Vein endothelial cell (primary cell): ENCODE data around the gene PRSS53. TPM values are rescaled to one million over a fixed set of nuclear protein-coding genes. Genes with fewer than 3 reads are reported as not detected.

Experiments
- total RNA-seq: library from RNA; depleted of rRNA; stranded (reverse); fragments of >200 nt; gene quantifications from 2 replicates; pipeline ENCODE4 v1.2.3, GENCODE V29; 2012

PRSS53 gene
- 1.3 and 2.3 TPM in 2 replicates for total RNA-seq

GRCh38 chr16:31088459-31089183 lies at the start of gene PRSS53:
TSS of gene PRSS53 (minus strand) at chr16:31088943. CDS start at chr16:31088809, 134 bp downstream.

GRCh38 chr16:31135535-31136286 lies 47.0 kb upstream of the PRSS53 start, which contains the start of gene PRSS8:
TSS of gene PRSS8 (minus strand) at chr16:31135727. CDS start at chr16:31135498, 229 bp downstream.

GRCh38 chr16:31117384-31118222 lies 28.9 kb upstream of the PRSS53 start, which contains the start of gene KAT8:
TSS of gene KAT8 (plus strand) at chr16:31117664. CDS start at chr16:31117682, 18 bp downstream.

GRCh38 chr16:31108035-31108793 lies 19.5 kb upstream of the PRSS53 start, which contains the start of gene BCKDK:
TSS of gene BCKDK (plus strand) at chr16:31108386. CDS start at chr16:31109224, 838 bp downstream.

GRCh38 chr16:31094424-31095120 lies 5.8 kb upstream of the PRSS53 start, which contains the start of gene VKORC1:
TSS of gene VKORC1 (minus strand) at chr16:31094797. CDS start at chr16:31094729, 68 bp downstream.

GRCh38 chr16:31073970-31074813 lies 14.6 kb downstream of the PRSS53 start, which contains the start of the genes ZNF646 and ZNF668:
TSS of gene ZNF646 (plus strand) at chr16:31074422. CDS start at chr16:31076325, 1,903 bp downstream.
TSS of gene ZNF668 (minus strand) at chr16:31074240. CDS start at chr16:31064459, 9,781 bp downstream.

Other genes with a start within 250 kb of the PRSS53 start
- 25.7 and 31.0 TPM in 2 replicates for gene BCL7C, start 194.9 kb downstream of the PRSS53 start, total RNA-seq
- 0.19 and 0.65 TPM in 2 replicates for gene CTF1, start 192.3 kb downstream of the PRSS53 start, total RNA-seq
- gene FBXL19, start 165.4 kb downstream of the PRSS53 start, total RNA-seq, result 33.7 and 42.1 TPM in 2 replicates
- gene ORAI3, start 139.9 kb downstream of the PRSS53 start, total RNA-seq, result 24.2 and 26.8 TPM in 2 replicates
- 5.1 and 16.0 TPM in 2 replicates for gene SETD1A, start 131.2 kb downstream of the PRSS53 start, total RNA-seq
- 15.6 and 22.2 TPM in 2 replicates for gene HSD3B7, start 103.7 kb downstream of the PRSS53 start, total RNA-seq
- gene STX1B, start 78.3 kb downstream of the PRSS53 start, total RNA-seq, result 0.33 and 0.48 TPM in 2 replicates
- gene STX4, start 55.4 kb downstream of the PRSS53 start, total RNA-seq, result 22.5 and 25.1 TPM in 2 replicates
- gene ZNF668, start 14.7 kb downstream of the PRSS53 start, total RNA-seq, result 12.4 and 16.0 TPM in 2 replicates
- 20.8 and 23.5 TPM in 2 replicates for gene ZNF646, start 14.5 kb downstream of the PRSS53 start, total RNA-seq
- 60.6 and 96.4 TPM in 2 replicates for gene VKORC1, start 5.9 kb upstream of the PRSS53 start, total RNA-seq
- 45.9 and 56.5 TPM in 2 replicates for gene BCKDK, start 19.4 kb upstream of the PRSS53 start, total RNA-seq
- 36.1 and 40.2 TPM in 2 replicates for gene KAT8, start 28.7 kb upstream of the PRSS53 start, total RNA-seq
- not detected in 2 replicates for gene PRSS8, start 46.8 kb upstream of the PRSS53 start, total RNA-seq
- 0.10 and 0.65 TPM in 2 replicates for gene PRSS36, start 61.1 kb upstream of the PRSS53 start, total RNA-seq
- gene FUS, start 91.2 kb upstream of the PRSS53 start, total RNA-seq, result 45.4 and 58.8 TPM in 2 replicates
- 33.2 and 53.9 TPM in 2 replicates for gene PYCARD, start 113.8 kb upstream of the PRSS53 start, total RNA-seq
- gene TRIM72, start 125.2 kb upstream of the PRSS53 start, total RNA-seq, result under 0.01 TPM in 1 of 2 replicates, not detected in the other
- not detected in 2 replicates for gene PYDC1, start 128.2 kb upstream of the PRSS53 start, total RNA-seq
- gene ITGAM, start 171.0 kb upstream of the PRSS53 start, total RNA-seq, result not detected in 2 replicates